GM12872 (cell line): ENCODE measurements around the gene IP6K1.

Experiments
- CTCF ChIP-seq: IDR thresholded peaks from 3 replicates; pipeline ENCODE4 v1.5.1; 2011; ENCODE audit warnings: low read depth, mild to moderate bottlenecking, low read length, moderate library complexity; ENCODE audit not compliant: insufficient read depth

Gene IP6K1

GRCh38 chr3:49729966-49730609 is 56.3 kb downstream of the IP6K1 start:
- TF ChIP-seq CTCF, result no peak

- TF ChIP-seq CTCF, result no peak
These were observed 58.4 kb downstream of the IP6K1 start for GRCh38 chr3:49727924-49728361.

- TF ChIP-seq CTCF, result no peak
These were observed 59.0 kb downstream of the IP6K1 start for GRCh38 chr3:49727154-49727923.

GRCh38 chr3:49725906-49726681 is 60.2 kb downstream of the IP6K1 start:
- no peak for TF ChIP-seq CTCF

GRCh38 chr3:49724586-49724985 is 61.8 kb downstream of the IP6K1 start:
- no peak for TF ChIP-seq CTCF

GRCh38 chr3:49723628-49724551 is 62.5 kb downstream of the IP6K1 start, which contains the start of gene GMPPB:
GMPPB (minus strand) TSS chr3:49723951; CDS start chr3:49723726, 225 bp downstream.
- no peak for TF ChIP-seq CTCF
